HG03097 (cell line): ENCODE data around the gene WDFY4.

ENCODE experiments used
- ATAC-seq: cut with Tn5 transposase; IDR thresholded peaks from one replicate; pipeline ENCODE4 v1.9.1; 2021; ENCODE audit not compliant: unreplicated experiment, low FRiP score

WDFY4 gene

GRCh38 chr10:48653944-48654698 is 30.6 kb upstream of the WDFY4 start:
- no peak for ATAC-seq

- ATAC-seq: peak; percentile 28
Measured at GRCh38 chr10:48655411-48656240, 29.0 kb upstream of the WDFY4 start.

- peak; percentile 74 for ATAC-seq
Measured at GRCh38 chr10:48656241-48656913, 28.3 kb upstream of the WDFY4 start.

- no peak for ATAC-seq
Measured at GRCh38 chr10:48656914-48657305, 27.8 kb upstream of the WDFY4 start.

GRCh38 chr10:48657416-48657815 is 27.3 kb upstream of the WDFY4 start:
- no peak for ATAC-seq

- ATAC-seq: no peak
Measured at GRCh38 chr10:48658243-48658974, 26.3 kb upstream of the WDFY4 start.

GRCh38 chr10:48658975-48659269 is 25.8 kb upstream of the WDFY4 start:
- no peak for ATAC-seq

GRCh38 chr10:48659790-48660189 is 24.9 kb upstream of the WDFY4 start:
- ATAC-seq: no peak

GRCh38 chr10:48661441-48661840 is 23.2 kb upstream of the WDFY4 start:
- no peak for ATAC-seq

- ATAC-seq: peak; percentile 41
Measured at GRCh38 chr10:48667960-48668590, 16.6 kb upstream of the WDFY4 start.

GRCh38 chr10:48670978-48671913 is 13.4 kb upstream of the WDFY4 start:
- peak; percentile 49 for ATAC-seq

GRCh38 chr10:48671914-48672595 is 12.6 kb upstream of the WDFY4 start:
- peak; percentile 34 for ATAC-seq

GRCh38 chr10:48672596-48673265 is 11.9 kb upstream of the WDFY4 start:
- no peak for ATAC-seq

GRCh38 chr10:48677625-48678024 is 7.0 kb upstream of the WDFY4 start:
- ATAC-seq: no peak

- ATAC-seq: peak; percentile 50
Measured at GRCh38 chr10:48678041-48678440, 6.6 kb upstream of the WDFY4 start.

GRCh38 chr10:48681740-48682139 is 2.9 kb upstream of the WDFY4 start:
- no peak for ATAC-seq

GRCh38 chr10:48682265-48682664 is 2.4 kb upstream of the WDFY4 start:
- no peak for ATAC-seq

- no peak for ATAC-seq
Measured at GRCh38 chr10:48683424-48683823, 1.2 kb upstream of the WDFY4 start.
